ENCODE results near the gene ADGRG7. TPM values are rescaled to one million over a fixed set of nuclear protein-coding genes. Genes with fewer than 3 reads are reported as not detected.

ADGRG7 gene
- total RNA-seq, 2 experiments from 2014 or later: not detected

DNA sequence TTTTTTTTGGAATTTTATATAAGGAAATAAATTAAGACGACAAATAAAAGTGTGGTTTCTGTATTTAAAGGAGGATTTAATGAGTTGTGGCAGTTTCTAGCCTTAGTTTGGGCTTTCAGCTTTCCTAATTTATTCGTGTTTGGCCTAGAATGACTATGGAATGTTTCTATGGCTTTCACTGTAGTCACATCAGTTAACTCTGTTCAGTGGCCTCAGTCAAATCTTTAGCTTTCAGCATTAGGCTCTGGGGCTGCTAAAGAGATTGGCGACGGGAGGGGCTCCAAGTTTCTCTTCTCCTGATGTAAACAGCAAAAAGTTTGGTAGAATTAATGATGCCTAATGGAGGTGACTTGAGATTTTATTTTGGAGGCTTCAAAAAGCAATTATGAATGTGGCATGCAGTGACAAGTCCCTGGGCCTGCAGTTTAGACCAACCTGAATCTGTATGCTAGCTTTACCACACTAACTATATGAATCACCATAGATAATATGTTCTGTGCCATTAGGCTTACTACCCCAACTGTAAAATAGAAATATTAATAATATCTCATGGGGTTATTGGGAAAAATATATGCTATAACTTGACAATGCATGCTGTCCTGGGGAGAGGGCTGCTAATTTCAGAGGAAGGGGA is 47.1 kb upstream of the ADGRG7 start:
- no peak for DNase-seq (ENCODE audit: low spot score)
- TF ChIP-seq, protein P1, sequence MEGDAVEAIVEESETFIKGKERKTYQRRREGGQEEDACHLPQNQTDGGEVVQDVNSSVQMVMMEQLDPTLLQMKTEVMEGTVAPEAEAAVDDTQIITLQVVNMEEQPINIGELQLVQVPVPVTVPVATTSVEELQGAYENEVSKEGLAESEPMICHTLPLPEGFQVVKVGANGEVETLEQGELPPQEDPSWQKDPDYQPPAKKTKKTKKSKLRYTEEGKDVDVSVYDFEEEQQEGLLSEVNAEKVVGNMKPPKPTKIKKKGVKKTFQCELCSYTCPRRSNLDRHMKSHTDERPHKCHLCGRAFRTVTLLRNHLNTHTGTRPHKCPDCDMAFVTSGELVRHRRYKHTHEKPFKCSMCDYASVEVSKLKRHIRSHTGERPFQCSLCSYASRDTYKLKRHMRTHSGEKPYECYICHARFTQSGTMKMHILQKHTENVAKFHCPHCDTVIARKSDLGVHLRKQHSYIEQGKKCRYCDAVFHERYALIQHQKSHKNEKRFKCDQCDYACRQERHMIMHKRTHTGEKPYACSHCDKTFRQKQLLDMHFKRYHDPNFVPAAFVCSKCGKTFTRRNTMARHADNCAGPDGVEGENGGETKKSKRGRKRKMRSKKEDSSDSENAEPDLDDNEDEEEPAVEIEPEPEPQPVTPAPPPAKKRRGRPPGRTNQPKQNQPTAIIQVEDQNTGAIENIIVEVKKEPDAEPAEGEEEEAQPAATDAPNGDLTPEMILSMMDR (conservative IDR thresholded peaks at IDR 0.05; ENCODE audit: low read length): no peak
- TF ChIP-seq EZH2phosphoT487 (IDR thresholded peaks at IDR 0.05; ENCODE audit: borderline replicate concordance, low read depth, low read length): no peak
- Histone ChIP-seq H3K27ac (ENCODE audit: low read depth, low read length, poor library complexity, severe bottlenecking) (no peak overlapping the region), H3K4me3 (ENCODE audit: low read depth, low read length, poor library complexity, severe bottlenecking) (no peak overlapping the region), H3K4me1 (ENCODE audit: insufficient read depth, low read length, poor library complexity, severe bottlenecking) (no peaks in the 10 kb centered on the region), H3K79me2 (ENCODE audit: insufficient read depth, low read depth, low read length) (no peaks in the 10 kb centered on the region), H3K4me2 (ENCODE audit: low read length) (no peak overlapping the region), H2AFZ (ENCODE audit: low read length) (no peak overlapping the region), H4K20me1 (ENCODE audit: insufficient read depth, low read length) (no peaks in the 10 kb centered on the region), H3K9me3 (ENCODE audit: low read length) (no peaks in the 10 kb centered on the region), H3K36me3 (ENCODE audit: insufficient read depth, low read length) (no peaks in the 10 kb centered on the region), H3K9me2 (ENCODE audit: insufficient read depth, low read length) (no peaks in the 10 kb centered on the region)
- no TSS peak for BruUV-seq (replicated peaks)
- POLR2A ChIA-PET: no interaction called here
- CTCF ChIA-PET (ENCODE audit: unreplicated experiment): no interaction called here
- intact Hi-C loops (cut with micrococcal nuclease; ENCODE audit: unreplicated experiment): no loop called here

DNA sequence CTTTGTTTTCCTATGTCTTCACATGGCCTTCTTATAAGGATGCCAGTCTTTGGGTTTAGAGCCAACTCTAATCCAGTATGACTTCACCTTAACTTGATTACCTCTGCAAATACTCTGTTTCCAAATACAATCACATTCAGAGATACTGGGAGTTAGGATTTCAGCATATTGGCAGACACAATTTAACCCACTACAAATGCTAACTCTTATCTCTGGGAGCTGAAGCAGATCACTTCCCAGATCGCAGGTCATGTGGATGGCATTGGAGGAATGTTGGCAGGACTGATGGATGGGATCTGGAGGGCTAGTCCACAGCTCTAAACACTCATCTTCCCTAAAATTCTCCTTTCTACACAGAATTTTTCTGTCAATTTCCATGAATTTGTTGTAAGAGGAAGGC is 46.2 kb upstream of the ADGRG7 start:
- Histone ChIP-seq H3K27ac (ENCODE audit: low read depth, low read length, poor library complexity, severe bottlenecking) (no peak overlapping the region), H3K4me1 (ENCODE audit: insufficient read depth, low read length, poor library complexity, severe bottlenecking) (no peaks in the 10 kb centered on the region), H2AFZ (ENCODE audit: low read length) (no peak overlapping the region), H4K20me1 (ENCODE audit: insufficient read depth, low read length) (no peaks in the 10 kb centered on the region), H3K79me2 (ENCODE audit: insufficient read depth, low read depth, low read length) (no peaks in the 10 kb centered on the region), H3K9me2 (ENCODE audit: insufficient read depth, low read length) (no peaks in the 10 kb centered on the region), H3K4me3 (ENCODE audit: low read depth, low read length, poor library complexity, severe bottlenecking) (no peak overlapping the region), H3K36me3 (ENCODE audit: insufficient read depth, low read length) (no peaks in the 10 kb centered on the region), H3K9me3 (ENCODE audit: low read length) (no peaks in the 10 kb centered on the region), H3K4me2 (ENCODE audit: low read length) (no peak overlapping the region)
- POLR2A ChIA-PET: interaction anchor here (1.0 kb wide), 1 partner anchor 14 kb away, joined by 3 read pairs; no protein-coding TSS in a partner anchor
- BruUV-seq (replicated peaks): no TSS peak
- no peak for DNase-seq (ENCODE audit: low spot score)
- CTCF ChIA-PET (ENCODE audit: unreplicated experiment): no interaction called here
- intact Hi-C loops (cut with micrococcal nuclease; ENCODE audit: unreplicated experiment): no loop called here
- no peak for TF ChIP-seq EZH2phosphoT487 (IDR thresholded peaks at IDR 0.05; ENCODE audit: borderline replicate concordance, low read depth, low read length)
- TF ChIP-seq, protein P1 (conservative IDR thresholded peaks at IDR 0.05; ENCODE audit: low read length): no peak

DNA sequence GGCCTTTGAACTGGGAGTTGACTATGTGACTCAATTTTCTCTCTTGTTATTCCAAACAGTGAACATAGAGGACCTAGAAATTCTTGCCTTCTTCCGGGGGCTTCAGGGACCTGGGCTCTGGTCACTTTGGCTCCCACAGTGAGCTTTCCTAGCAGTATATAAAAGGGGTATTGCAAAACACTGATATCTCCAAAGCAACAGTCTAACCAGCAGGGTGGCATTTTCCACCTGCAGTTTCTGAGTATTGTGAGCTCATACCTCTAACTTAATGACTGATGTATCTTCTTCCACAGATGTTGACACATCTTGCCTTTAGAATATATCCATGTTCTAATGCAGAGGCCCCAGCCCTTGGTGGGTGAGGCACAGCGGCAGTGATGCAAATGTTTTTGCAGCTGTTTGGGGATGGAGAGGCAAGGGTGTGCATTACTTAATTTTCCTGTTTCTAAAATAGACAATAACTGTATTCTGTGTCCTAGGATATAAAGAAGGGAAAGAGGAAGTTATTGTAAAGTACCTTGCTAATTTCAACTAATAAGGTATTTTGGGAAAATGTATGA is 45.7 kb upstream of the ADGRG7 start:
- intact Hi-C loops (cut with micrococcal nuclease; ENCODE audit: unreplicated experiment): no loop called here
- TF ChIP-seq, protein P1 (conservative IDR thresholded peaks at IDR 0.05; ENCODE audit: low read length): no peak
- TF ChIP-seq EZH2phosphoT487 (IDR thresholded peaks at IDR 0.05; ENCODE audit: borderline replicate concordance, low read depth, low read length): no peak
- Histone ChIP-seq H3K4me2 (ENCODE audit: low read length) (no peak overlapping the region), H3K27ac (ENCODE audit: low read depth, low read length, poor library complexity, severe bottlenecking) (no peak overlapping the region), H3K36me3 (ENCODE audit: insufficient read depth, low read length) (no peaks in the 10 kb centered on the region), H3K9me2 (ENCODE audit: insufficient read depth, low read length) (no peaks in the 10 kb centered on the region), H4K20me1 (ENCODE audit: insufficient read depth, low read length) (no peaks in the 10 kb centered on the region), H2AFZ (ENCODE audit: low read length) (no peak overlapping the region), H3K4me3 (ENCODE audit: low read depth, low read length, poor library complexity, severe bottlenecking) (no peak overlapping the region), H3K9me3 (ENCODE audit: low read length) (no peaks in the 10 kb centered on the region), H3K4me1 (ENCODE audit: insufficient read depth, low read length, poor library complexity, severe bottlenecking) (no peaks in the 10 kb centered on the region), H3K79me2 (ENCODE audit: insufficient read depth, low read depth, low read length) (no peaks in the 10 kb centered on the region)
- DNase-seq (ENCODE audit: low spot score): no peak
- BruUV-seq (replicated peaks): no TSS peak
- ChIA-PET POLR2A (interaction anchor here (1.0 kb wide), 1 partner anchor 14 kb away, joined by 3 read pairs; no protein-coding TSS in a partner anchor), CTCF (ENCODE audit: unreplicated experiment) (no interaction called here)

Measured in OCI-LY7 (cell line).